Right atrium auricular region (tissue), 2 donors: ENCODE results near the gene MDM2. TPM values are rescaled to one million over a fixed set of nuclear protein-coding genes. Genes with fewer than 3 reads are reported as not detected.
A peak's percentile ranks its signal among the peaks of the same experiment; 100 is the strongest.

ENCODE experiments used
- DNase-seq: peaks from one replicate; pipeline ENCODE4 v3.0.0-alpha.2; 2019; ENCODE audit warnings: low spot score
- H3K27ac ChIP-seq, 2 donors: fragments of 200-600 bp; sonication (generic); 1 replicate in 1 of 2; 2 replicates in 1 of 2; pipeline ENCODE4 v1.5.1; 2016 to 2019
- H3K27me3 ChIP-seq, 2 donors: fragments of 200-600 bp; sonication (generic); one replicate each; pipeline versions ENCODE4 v1.5.1 to v1.6.0; 2017 to 2019
- H3K36me3 ChIP-seq: fragments of 200-600 bp; sonication (generic); one replicate; pipeline ENCODE4 v1.5.1; 2016
- H3K4me1 ChIP-seq, 2 donors: fragments of 200-600 bp; sonication (generic); one replicate each; pipeline versions ENCODE4 v1.5.1 to v1.6.0; 2017 to 2019
- H3K4me3 ChIP-seq, 2 donors: fragments of 200-600 bp; sonication (generic); 1 replicate in 1 of 2; 2 replicates in 1 of 2; pipeline ENCODE4 v1.5.1; 2017 to 2019; ENCODE audit warnings: mild to moderate bottlenecking in 1 of 2, moderate library complexity in 1 of 2
- H3K9me3 ChIP-seq, 2 donors: fragments of 200-600 bp; sonication (generic); one replicate each; pipeline ENCODE4 v1.5.1; 2019
- total RNA-seq, 2 donors: library from RNA; depleted of rRNA; stranded (reverse); fragments of >200 nt; gene quantifications; one replicate each; pipeline ENCODE4 v1.1.0, GENCODE V29; 2016
- TF ChIP-seq, protein P1 (sequence below), 2 donors: fragments of 200-600 bp; sonication (generic); IDR thresholded peaks; one replicate each; pipeline ENCODE4 v1.5.1; 2019; ENCODE audit warnings: antibody characterized with exemption in 2 of 2

The MDM2 gene
- total RNA-seq, 2 donors from 2014 or later, result 36.0 to 36.6 TPM

DNA sequence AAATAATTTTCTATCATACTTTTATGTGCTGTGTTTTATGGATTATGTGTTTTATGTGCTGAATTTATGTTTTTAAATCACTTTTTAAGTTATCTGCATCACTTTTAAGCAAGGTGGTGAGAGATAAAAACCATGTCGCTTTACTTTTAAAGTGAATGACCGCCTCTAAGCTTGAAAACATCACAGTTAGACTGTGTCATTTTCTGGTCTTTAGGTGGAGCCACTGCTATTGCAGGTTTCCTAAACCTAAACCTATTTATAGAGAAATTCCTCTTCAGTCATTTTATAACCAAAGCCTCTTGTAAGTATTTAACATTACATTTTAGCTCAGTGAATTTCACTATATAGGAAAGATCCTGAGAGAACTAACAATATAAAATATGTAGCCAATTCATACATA is 21.0 kb upstream of the MDM2 start:
- no peak for DNase-seq
- H3K27ac ChIP-seq, result peak overlapping the region; percentile 63 to 83
- no peak overlapping the region for H3K4me3 ChIP-seq
- peaks cover 0 to 7% of the 10 kb centered on the region in 2 donors for H3K4me1 ChIP-seq
- no peaks in the 10 kb centered on the region for H3K27me3 ChIP-seq
- H3K9me3 ChIP-seq, result no peaks in the 10 kb centered on the region
- no peaks in the 10 kb centered on the region for H3K36me3 ChIP-seq
- TF ChIP-seq, protein P1, sequence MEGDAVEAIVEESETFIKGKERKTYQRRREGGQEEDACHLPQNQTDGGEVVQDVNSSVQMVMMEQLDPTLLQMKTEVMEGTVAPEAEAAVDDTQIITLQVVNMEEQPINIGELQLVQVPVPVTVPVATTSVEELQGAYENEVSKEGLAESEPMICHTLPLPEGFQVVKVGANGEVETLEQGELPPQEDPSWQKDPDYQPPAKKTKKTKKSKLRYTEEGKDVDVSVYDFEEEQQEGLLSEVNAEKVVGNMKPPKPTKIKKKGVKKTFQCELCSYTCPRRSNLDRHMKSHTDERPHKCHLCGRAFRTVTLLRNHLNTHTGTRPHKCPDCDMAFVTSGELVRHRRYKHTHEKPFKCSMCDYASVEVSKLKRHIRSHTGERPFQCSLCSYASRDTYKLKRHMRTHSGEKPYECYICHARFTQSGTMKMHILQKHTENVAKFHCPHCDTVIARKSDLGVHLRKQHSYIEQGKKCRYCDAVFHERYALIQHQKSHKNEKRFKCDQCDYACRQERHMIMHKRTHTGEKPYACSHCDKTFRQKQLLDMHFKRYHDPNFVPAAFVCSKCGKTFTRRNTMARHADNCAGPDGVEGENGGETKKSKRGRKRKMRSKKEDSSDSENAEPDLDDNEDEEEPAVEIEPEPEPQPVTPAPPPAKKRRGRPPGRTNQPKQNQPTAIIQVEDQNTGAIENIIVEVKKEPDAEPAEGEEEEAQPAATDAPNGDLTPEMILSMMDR (IDR thresholded peaks at IDR 0.05), result no peak

DNA sequence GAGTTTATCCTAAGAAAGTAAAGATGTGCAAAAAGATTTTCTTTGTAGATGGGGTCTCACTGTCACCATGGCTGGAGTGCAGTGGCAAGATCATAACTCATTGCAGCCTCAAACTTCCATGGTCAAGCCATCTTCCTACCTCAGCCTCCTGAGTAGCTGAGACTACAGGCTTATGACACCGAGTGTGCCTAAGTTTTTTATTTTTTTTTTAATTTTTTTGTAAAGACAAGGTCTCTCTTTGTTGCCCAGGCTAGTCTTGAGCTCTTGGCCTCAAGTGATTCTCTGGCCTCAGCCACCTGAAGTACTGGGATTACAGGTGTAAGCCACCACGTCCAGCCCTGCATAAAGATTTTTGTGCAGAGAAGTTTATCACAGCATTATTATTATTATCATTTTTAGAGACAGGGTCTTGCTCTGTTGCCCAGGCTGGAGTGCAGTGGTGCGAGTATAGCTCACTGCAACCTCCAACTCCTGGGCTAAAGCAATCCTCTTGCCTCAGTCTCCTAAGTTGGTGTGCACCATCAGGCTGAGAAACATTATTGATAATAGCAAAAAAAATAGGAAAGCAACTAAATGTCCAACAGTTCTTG is 19.3 kb upstream of the MDM2 start:
- peaks cover 0 to 7% of the 10 kb centered on the region in 2 donors for H3K4me1 ChIP-seq
- H3K9me3 ChIP-seq, result no peaks in the 10 kb centered on the region
- DNase-seq, result no peak
- no peak overlapping the region for H3K27ac ChIP-seq
- no peaks in the 10 kb centered on the region for H3K27me3 ChIP-seq
- no peak overlapping the region for H3K4me3 ChIP-seq
- H3K36me3 ChIP-seq, result no peaks in the 10 kb centered on the region
- TF ChIP-seq, protein P1 (IDR thresholded peaks at IDR 0.05), result no peak

DNA sequence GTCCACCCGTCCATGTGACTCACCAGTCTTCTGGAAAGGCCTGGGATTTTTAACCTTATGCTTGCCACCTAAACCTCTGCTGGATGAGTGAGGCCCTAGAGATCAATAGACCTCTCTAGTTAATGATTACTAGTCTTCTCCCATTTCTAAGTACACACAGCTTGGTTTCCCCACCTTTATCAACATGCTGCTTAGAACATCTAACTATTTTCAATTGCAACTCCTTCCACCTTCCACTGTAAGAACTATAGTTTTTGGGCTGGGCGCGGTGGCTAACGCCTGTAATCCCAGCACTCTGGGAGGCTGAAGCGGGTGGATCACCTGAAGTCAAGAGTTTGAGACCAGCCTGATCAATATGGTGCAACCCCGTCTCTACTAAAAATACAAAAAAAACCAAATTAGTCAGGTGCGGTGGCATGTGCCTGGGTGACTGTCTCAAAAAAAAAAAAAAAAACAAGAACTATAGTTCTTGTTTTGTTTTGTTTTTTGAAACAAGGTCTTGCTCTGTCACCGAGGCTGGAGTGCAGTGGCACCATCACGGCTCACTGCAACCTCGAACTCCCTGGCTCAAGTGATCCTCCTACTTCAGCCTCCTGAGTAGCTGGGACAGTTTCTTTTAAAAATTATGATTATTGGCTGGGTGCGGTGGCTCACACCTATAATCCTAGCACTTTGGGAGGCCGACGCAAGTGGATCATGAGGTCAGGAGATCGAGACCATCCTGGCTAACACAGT is 18.7 kb upstream of the MDM2 start:
- H3K4me3 ChIP-seq, result no peak overlapping the region
- H3K9me3 ChIP-seq, result no peaks in the 10 kb centered on the region
- no peak for DNase-seq
- H3K36me3 ChIP-seq, result no peaks in the 10 kb centered on the region
- peaks cover 0 to 7% of the 10 kb centered on the region in 2 donors for H3K4me1 ChIP-seq
- TF ChIP-seq, protein P1 (IDR thresholded peaks at IDR 0.05), result no peak
- H3K27ac ChIP-seq, result no peak overlapping the region
- no peaks in the 10 kb centered on the region for H3K27me3 ChIP-seq

DNA sequence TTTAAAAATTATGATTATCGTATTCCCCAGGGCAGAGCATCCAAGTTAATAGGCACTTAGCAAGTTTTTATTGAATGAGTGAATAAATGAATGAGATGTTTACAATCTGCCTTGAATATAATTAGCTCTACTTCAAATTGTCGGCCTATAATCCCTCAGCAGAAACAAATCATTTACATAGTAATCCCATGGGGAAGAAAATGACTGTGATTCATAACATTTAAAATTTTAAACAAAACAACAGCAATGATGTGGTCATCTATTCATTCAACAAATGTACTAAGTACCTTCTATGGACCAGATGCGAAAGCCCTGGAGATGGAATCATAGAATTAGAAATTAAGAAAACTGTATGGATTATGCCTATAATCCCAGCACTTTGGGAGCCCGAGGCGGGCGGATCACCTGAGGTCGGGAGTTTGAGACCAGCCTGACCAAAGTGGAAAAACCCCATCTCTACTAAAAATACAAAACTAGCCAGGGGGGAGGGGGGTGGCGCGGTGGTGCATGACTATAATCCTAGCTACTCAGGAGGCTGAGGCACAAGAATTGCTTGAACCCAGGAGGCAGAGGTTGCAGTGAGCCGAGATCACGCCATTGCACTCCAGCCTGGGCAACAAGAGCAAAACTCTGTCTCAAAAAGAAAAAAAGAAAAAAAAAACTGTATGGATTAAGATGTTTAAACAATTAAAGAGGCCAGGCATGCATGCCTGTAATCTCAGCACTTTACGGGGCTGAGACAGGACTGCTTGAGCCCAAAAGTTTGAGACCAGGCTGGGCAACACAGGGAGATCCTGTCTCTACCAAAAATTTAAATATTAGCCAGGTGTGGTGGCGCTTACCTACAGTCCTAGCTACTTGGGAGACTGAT is 17.7 kb upstream of the MDM2 start:
- DNase-seq, result no peak
- no peak overlapping the region for H3K4me3 ChIP-seq
- H3K9me3 ChIP-seq, result no peaks in the 10 kb centered on the region
- H3K27ac ChIP-seq, result no peak overlapping the region
- no peaks in the 10 kb centered on the region for H3K36me3 ChIP-seq
- H3K4me1 ChIP-seq, result peaks cover 0 to 7% of the 10 kb centered on the region in 2 donors
- TF ChIP-seq, protein P1 (IDR thresholded peaks at IDR 0.05), result no peak
- H3K27me3 ChIP-seq, result no peaks in the 10 kb centered on the region

DNA sequence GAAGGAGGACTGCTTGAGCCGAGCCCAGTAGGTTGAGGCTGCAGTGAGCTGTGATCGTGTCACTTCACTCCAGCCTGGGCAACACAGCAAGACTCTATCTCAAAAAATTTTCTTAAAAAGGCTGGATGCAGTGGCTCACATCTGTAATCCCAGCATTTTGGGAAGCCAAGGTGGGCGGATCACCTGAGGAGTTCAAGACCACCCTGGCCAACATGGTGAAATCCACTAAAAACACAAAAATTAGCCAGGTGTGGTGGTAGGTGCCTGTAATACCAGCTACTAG is 17.1 kb upstream of the MDM2 start:
- H3K27me3 ChIP-seq, result no peaks in the 10 kb centered on the region
- H3K4me1 ChIP-seq, result peaks cover 0 to 7% of the 10 kb centered on the region in 2 donors
- no peak overlapping the region for H3K27ac ChIP-seq
- no peak for DNase-seq
- no peaks in the 10 kb centered on the region for H3K36me3 ChIP-seq
- no peak overlapping the region for H3K4me3 ChIP-seq
- TF ChIP-seq, protein P1 (IDR thresholded peaks at IDR 0.05), result no peak
- H3K9me3 ChIP-seq, result no peaks in the 10 kb centered on the region
